Epidermal melanocyte (primary cell): Measurements from ENCODE around the gene GRIA4.

Source experiments
- DNase-seq: peaks from one replicate; pipeline ENCODE4 v3.0.0; 2011; ENCODE audit warnings: low spot score; ENCODE audit not compliant: insufficient read length

The GRIA4 gene

DNA sequence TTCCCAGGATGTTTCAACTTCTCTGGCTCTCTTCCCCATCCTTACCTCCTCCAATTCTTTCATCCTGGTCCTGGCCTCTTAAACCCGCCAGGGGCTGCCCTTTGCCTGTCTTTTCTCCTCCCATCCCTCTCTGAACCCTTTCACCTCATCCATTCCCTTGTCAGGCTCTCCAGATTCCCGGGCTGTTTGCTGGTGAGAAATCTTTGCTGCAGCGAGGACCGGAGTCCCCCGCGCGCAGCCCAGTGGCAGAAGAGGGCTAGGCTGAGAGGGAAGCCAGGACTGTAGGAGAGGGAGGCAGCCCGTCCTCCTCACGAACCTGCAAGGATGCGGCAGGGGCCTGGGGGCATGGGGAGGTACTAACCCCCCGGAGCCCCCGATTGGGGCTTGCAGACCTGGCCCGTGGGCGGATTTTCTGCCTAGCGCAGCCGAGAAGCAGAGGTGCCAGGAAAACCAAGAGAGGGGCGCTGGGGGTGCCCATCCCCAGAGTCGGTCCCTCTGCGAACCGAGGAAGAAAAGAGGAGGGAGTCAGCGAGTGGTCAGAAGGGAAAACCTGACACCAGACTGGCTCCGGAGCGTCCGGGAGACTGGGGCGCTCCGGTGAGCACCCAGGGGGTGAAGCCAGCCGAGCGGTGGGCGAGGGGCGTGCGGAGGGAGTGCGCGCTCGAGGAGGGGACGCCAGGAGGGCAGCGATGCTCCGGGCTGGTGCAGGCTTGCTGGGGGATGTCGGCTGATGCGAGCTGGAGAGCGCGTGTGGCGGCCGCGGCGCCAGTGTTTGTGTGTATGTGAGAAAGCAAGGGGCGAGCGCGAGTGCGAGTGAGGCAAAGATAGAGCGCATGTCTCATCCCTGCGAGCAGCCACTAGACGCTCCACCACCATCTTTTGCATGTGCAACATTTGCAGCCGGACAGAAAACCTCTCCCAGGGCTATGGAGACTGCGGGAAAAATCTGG, at the start of gene GRIA4:
Gene GRIA4 (plus strand): TSS at position 242 of the 950 bp plus-strand sequence. CDS start 925 bp downstream, outside the sequence.
- DNase-seq: peak; percentile 36

- no peak for DNase-seq
These were observed 36.8 kb upstream of the GRIA4 start for GRCh38 chr11:105573091-105573490.

DNA sequence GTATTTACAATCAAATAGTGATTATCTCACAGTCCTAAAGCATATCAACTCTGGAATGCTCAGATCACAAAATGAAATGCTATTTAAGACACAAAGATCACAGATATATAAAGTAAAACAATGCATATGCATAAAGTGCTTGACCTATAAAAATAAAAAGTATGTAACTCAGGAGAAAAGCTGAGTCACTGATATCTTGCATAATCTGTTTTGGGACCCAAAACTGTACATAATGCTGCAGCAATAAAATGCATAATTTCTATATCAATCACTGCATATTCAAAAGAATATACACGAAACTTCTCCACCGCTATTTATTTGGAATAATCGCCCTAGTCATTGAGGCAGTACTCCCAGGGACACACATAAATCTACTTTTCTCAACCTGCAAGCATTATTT, 34.9 kb upstream of the GRIA4 start:
- no peak for DNase-seq

DNA sequence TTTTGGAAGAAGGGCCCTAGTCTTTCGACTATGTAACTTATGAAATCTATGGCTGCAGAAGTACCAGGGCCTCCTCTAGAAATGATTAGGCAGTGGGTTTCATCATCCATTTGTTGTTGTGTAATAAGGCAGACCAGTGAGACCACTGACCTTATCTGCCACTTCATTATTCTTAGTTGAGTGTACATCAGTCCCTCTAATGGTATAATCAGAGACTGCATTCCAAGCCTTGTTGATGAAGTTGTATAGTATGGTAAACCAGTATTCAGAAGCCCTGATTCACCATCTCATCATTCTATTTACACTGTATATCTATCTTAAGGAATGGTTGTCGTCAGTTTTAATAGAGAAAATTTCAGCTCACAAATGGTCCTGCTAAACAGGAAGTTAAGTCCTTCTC, 32.2 kb upstream of the GRIA4 start:
- DNase-seq: no peak

DNA sequence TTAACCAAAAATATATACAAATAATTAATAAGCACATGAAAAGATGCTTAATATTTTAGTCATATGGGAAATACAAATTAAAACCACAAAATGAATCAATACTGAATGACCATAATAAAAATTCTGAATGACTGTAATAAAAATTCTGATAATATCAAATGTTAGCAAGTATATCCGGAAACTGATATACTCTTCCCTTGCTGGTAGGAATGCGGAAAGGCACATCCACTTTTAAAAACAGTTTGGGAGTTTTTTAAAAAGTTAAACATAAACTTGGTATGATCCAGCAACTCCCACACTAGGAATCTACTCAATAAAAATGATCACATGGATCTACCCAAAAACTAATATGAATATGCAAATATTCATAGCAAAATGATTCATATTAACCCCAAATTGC, 30.8 kb upstream of the GRIA4 start:
- DNase-seq: no peak

- no peak for DNase-seq
These were observed 27.4 kb upstream of the GRIA4 start for GRCh38 chr11:105582497-105582896.

- DNase-seq: no peak
These were observed 21.9 kb upstream of the GRIA4 start for GRCh38 chr11:105588001-105588400.

- DNase-seq: no peak
These were observed 20.5 kb upstream of the GRIA4 start for GRCh38 chr11:105589346-105589745.

GRCh38 chr11:105592035-105592434, 17.8 kb upstream of the GRIA4 start:
- no peak for DNase-seq

- no peak for DNase-seq
These were observed 11.5 kb upstream of the GRIA4 start for GRCh38 chr11:105598371-105598770.

- DNase-seq: no peak
These were observed 6.7 kb upstream of the GRIA4 start for GRCh38 chr11:105603156-105603555.

GRCh38 chr11:105609341-105609781, 512 bp upstream of the GRIA4 start:
- no peak for DNase-seq

GRCh38 chr11:105610871-105611571, 1.1 kb downstream of the GRIA4 start:
- DNase-seq: no peak

- no peak for DNase-seq
These were observed 1.9 kb downstream of the GRIA4 start for GRCh38 chr11:105611572-105612441.

DNA sequence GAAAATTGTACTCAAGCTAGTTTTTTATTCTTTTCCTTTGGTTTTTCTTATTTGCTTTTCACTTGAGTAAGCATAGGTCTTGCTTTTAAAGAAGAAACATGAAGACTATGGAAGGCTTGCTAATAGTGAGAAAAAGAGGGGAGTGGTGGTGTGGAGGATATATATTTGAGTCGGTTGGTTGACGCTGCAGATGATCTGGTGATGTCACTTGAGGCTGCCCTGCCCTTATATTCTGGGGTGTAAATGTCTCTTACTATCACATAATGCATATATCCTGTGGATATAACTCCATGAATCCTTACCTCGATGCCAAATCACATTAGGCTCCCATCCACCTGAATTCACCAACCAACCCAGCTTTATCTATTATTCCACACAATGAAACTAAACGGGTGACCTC, 2.9 kb downstream of the GRIA4 start:
- no peak for DNase-seq

- no peak for DNase-seq
These were observed 3.3 kb downstream of the GRIA4 start for GRCh38 chr11:105613183-105613582.

- DNase-seq: no peak
These were observed 8.6 kb downstream of the GRIA4 start for GRCh38 chr11:105618343-105618955.

GRCh38 chr11:105619556-105619955, 9.7 kb downstream of the GRIA4 start:
- DNase-seq: no peak

DNA sequence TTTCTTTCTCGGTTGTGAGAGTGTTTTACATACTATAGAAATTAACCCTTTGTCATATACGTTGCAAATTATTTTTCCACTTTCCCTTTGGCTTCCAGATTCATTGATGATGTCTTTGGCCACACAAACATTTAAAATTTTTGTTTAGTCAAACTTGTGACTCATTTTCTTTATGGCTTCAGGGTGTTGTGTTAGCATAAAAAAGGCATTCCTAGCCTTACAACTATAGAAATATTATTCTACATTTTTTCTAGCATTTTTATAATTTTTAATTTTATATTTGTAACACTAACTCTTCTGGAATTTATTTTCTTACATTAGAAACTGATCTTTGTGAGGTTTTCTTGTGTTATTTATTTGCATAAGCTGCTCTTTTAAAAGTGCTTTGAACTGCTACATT, 12.1 kb downstream of the GRIA4 start:
- no peak for DNase-seq

DNA sequence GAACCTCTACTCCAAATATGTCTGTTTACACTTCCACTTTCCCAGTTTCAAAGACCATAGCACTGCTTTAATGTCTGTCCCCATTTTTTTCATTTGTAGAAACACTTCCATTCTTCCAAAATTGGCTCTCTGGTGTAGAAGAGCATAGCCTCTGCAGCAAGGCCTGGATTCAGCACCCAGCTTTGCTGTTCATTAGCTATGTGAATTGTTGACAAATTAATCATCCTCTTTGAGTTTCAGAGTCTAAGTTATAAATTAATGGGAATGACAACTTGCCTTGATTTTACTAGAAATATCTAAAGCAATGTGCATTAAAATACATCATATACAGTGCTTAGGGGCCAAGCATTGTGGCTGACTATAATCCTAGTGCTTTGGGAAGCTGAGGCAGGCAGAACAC, 22.4 kb downstream of the GRIA4 start:
- no peak for DNase-seq

DNA sequence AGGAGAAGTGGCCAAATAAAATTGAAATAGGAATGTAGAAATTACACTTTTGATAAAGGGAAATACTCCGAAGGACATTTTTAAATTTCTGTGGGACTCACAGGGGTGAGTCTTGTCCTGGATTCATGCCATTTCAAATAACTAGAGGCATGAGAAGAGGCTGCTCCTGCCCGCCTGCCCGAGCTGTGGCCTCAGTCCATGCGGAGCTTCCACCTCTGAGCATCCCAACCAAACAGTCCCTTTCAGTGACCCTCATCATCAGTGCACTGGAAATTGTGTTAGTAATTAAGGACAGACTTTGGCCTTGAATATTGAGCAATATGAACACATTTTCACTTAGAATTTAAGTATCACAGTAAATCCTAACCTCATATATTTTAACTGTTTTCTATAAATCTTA, 25.6 kb downstream of the GRIA4 start:
- DNase-seq: no peak
